B cell (primary cell): Measurements from ENCODE around the gene EHBP1. TPM values are rescaled to one million over a fixed set of nuclear protein-coding genes. Genes with fewer than 3 reads are reported as not detected.

Experiments
- ATAC-seq: fragments of 200-7000 bp; cut with Tn5 transposase; one replicate; pipeline ENCODE4 v1.10.0; 2021; ENCODE audit warnings: low read depth, mild to moderate bottlenecking, moderate number of reproducible peaks, moderate library complexity
- CTCF ChIA-PET: fragments of 350-600 bp; sonication (Branson Sonifier 250); formaldehyde crosslinking; loops from one replicate; lab custom pipeline; 2021; ENCODE audit warnings: antibody characterized with exemption, inconsistent platforms; lab: Charles Lee
- POLR2A ChIA-PET: fragments of 350-600 bp; sonication (Branson Sonifier 250); formaldehyde crosslinking; loops from one replicate; lab custom pipeline; 2021; ENCODE audit warnings: antibody characterized with exemption; lab: Charles Lee
- DNase-seq: peaks from one replicate; pipeline ENCODE4 v3.0.0; 2013
- H2AFZ ChIP-seq: 2 replicates; pipeline ENCODE4 v1.6.1; 2012; ENCODE audit warnings: mild to moderate bottlenecking, low read depth, low read length; ENCODE audit not compliant: insufficient read depth, poor library complexity, severe bottlenecking
- H3K27ac ChIP-seq, 2 donors: 1 replicate in 1 of 2; 2 replicates in 1 of 2; pipeline ENCODE4 v1.5.1; 2012 to 2013; ENCODE audit warnings: low read length in 2 of 2, mild to moderate bottlenecking in 2 of 2, moderate library complexity in 1 of 2
- H3K27me3 ChIP-seq, 4 experiments: fragments of 200-600 bp in 1 of 4; sonication (generic) in 1 of 4; replicated peaks in 1 of 4; 1 replicate in 2 of 4; 2 replicates in 2 of 4; pipeline versions ENCODE4 v1.6.1 to v1.7.0; 2013 to 2016; ENCODE audit warnings: low read length in 3 of 4, mild to moderate bottlenecking in 2 of 4, mixed read lengths in 1 of 4, moderate library complexity in 1 of 4; ENCODE audit not compliant: insufficient read depth in 4 of 4, control insufficient read depth in 3 of 4; ENCODE audit errors: control extremely low read depth in 1 of 4
- H3K36me3 ChIP-seq, 2 experiments: replicated peaks in 1 of 2; 1 replicate in 1 of 2; 2 replicates in 1 of 2; pipeline versions ENCODE4 v1.6.1 to v1.7.1; 2013; ENCODE audit warnings: low read length in 1 of 2; ENCODE audit not compliant: insufficient read depth in 2 of 2, control insufficient read depth in 1 of 2; ENCODE audit errors: control extremely low read depth in 1 of 2, extremely low read depth in 1 of 2
- H3K4me1 ChIP-seq, 2 donors: fragments of 200-600 bp in 1 of 2; sonication (generic) in 1 of 2; 1 replicate in 1 of 2; 2 replicates in 1 of 2; pipeline versions ENCODE4 v1.5.1 to v1.6.1; 2013 to 2017; ENCODE audit warnings: low read length in 2 of 2; ENCODE audit not compliant: control insufficient read depth in 2 of 2, insufficient read depth in 2 of 2
- H3K4me2 ChIP-seq: replicated peaks from 2 replicates; pipeline ENCODE3; 2012; ENCODE audit warnings: mild to moderate bottlenecking, low read depth, low read length; ENCODE audit not compliant: poor library complexity, severe bottlenecking
- H3K4me3 ChIP-seq, 5 experiments: fragments of 200-600 bp in 1 of 5; sonication (generic) in 1 of 5; 1 replicate in 3 of 5; 2 replicates in 2 of 5; pipeline versions ENCODE4 v1.5.1 to v1.7.0; 2011 to 2016; ENCODE audit warnings: low read length in 4 of 5, mild to moderate bottlenecking in 4 of 5, low read depth in 2 of 5, control low read depth in 1 of 5, moderate library complexity in 1 of 5; ENCODE audit not compliant: insufficient read depth in 1 of 5; ENCODE audit errors: control extremely low read depth in 1 of 5, extremely low read depth in 1 of 5
- H3K79me2 ChIP-seq: fragments of 200-600 bp; sonication (generic); one replicate; pipeline ENCODE4 v1.6.0; 2016; ENCODE audit warnings: low read length; ENCODE audit not compliant: control insufficient read depth, insufficient read depth
- H3K9ac ChIP-seq: fragments of 200-600 bp; sonication (generic); 2 replicates; pipeline ENCODE4 v1.6.1; 2017; ENCODE audit warnings: mild to moderate bottlenecking, low read length, moderate library complexity
- H3K9me3 ChIP-seq, 3 donors: one replicate each; pipeline versions ENCODE4 v1.6.1 to v1.7.1; 2013; ENCODE audit warnings: low read length in 2 of 3; ENCODE audit not compliant: control insufficient read depth in 2 of 3, insufficient read depth in 1 of 3; ENCODE audit errors: control extremely low read depth in 1 of 3
- H4K20me1 ChIP-seq: 2 replicates; pipeline ENCODE4 v1.6.0; 2012; ENCODE audit warnings: mild to moderate bottlenecking, low read length; ENCODE audit not compliant: insufficient read depth, control insufficient read depth, poor library complexity, severe bottlenecking
- H3K27ac Mint-ChIP-seq: one replicate; pipeline ENCODE4 v1.8.0; 2021; ENCODE audit warnings: mixed read lengths
- H3K27me3 Mint-ChIP-seq: one replicate; pipeline ENCODE4 v1.8.0; 2021; ENCODE audit warnings: mixed read lengths
- H3K4me1 Mint-ChIP-seq: one replicate; pipeline ENCODE4 v1.8.0; 2021; ENCODE audit warnings: mixed read lengths
- H3K4me3 Mint-ChIP-seq: one replicate; pipeline ENCODE4 v1.8.0; 2021; ENCODE audit warnings: mixed read lengths
- H3K9me3 Mint-ChIP-seq: one replicate; pipeline ENCODE4 v1.8.0; 2022; ENCODE audit warnings: mixed read lengths; ENCODE audit not compliant: insufficient read depth
- EZH2 ChIP-seq: IDR thresholded peaks from 2 replicates; pipeline ENCODE4 v1.6.1; 2012; ENCODE audit warnings: borderline replicate concordance, low read depth, mild to moderate bottlenecking, moderate library complexity, low read length; ENCODE audit not compliant: insufficient read depth, poor library complexity, severe bottlenecking
- WGBS: methylation state at CpG from one replicate; pipeline ENCODE4 v1.1.5; 2013; ENCODE audit warnings: missing lambda C conversion rate; ENCODE audit not compliant: insufficient coverage; 5-methylcytosine and 5-hydroxymethylcytosine counted together
- intact Hi-C: fragments of 100-400 bp; cut with micrococcal nuclease; formaldehyde crosslinking; loops from one replicate; pipeline ENCODE4 v1.10.0; 2022
- polyA plus RNA-seq: library from polyadenylated mRNA; depleted of rRNA; stranded (reverse); fragments of >200 nt; gene quantifications from 2 replicates; pipeline ENCODE4 v1.2.3, GENCODE V29; 2012
- total RNA-seq, 2 donors: library from RNA; stranded (reverse); fragments of 120-200 nt in 1 of 2; gene quantifications; 1 replicate in 1 of 2; 2 replicates in 1 of 2; pipeline versions ENCODE4 v1.2.3 to v1.2.4, GENCODE V29; 2013 to 2022
- TF ChIP-seq, protein P1 (sequence below): fragments of 200-600 bp; IDR thresholded peaks from one replicate; pipeline ENCODE4 v1.8.0; 2022; ENCODE audit warnings: antibody characterized with exemption, mild to moderate bottlenecking

Gene EHBP1
- total and polyA plus RNA-seq, 2 donors (not counting 1 experiment from before 2014, with no cell fraction given), result 8.8 to 34.7 TPM

DNA sequence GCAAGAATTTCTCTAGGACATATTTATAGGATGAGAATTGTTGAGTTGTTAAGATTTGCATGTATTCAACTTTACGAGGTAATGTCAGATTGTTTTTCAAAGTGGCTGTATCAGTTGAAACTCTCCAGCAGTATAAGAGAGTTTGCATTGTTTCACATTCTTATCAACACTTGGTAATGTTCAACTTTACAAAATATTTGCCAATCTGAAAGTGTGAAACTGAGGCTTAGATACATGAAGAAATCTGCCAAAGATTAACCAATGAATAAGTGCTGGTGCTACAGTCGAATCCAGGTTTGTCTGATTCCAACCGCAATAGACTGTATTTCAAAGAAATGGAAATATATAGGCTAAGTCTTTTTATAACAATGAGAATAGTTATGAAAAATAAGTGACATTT lies 117.0 kb downstream of the EHBP1 start:
- Histone ChIP-seq H3K36me3 (peaks cover 0 to 12% of the 10 kb centered on the region in 2 experiments), H3K79me2 (no peaks in the 10 kb centered on the region), H4K20me1 (no peaks in the 10 kb centered on the region), H3K4me3 (no peak overlapping the region), H2AFZ (no peak overlapping the region), H3K4me1 (no peaks in the 10 kb centered on the region), H3K27me3 (no peaks in the 10 kb centered on the region), H3K9me3 (no peaks in the 10 kb centered on the region), H3K9ac (no peak overlapping the region), H3K4me2 (no peak overlapping the region), H3K27ac (no peak overlapping the region)
- no peak for ATAC-seq
- Mint-ChIP-seq H3K4me3 (no peak overlapping the region), H3K4me1 (no peaks in the 10 kb centered on the region), H3K27ac (no peak overlapping the region), H3K9me3 (no peaks in the 10 kb centered on the region), H3K27me3 (no peaks in the 10 kb centered on the region)
- intact Hi-C loops, result no loop called here
- no CpG with 5 or more reads among the region's 3 CpGs for WGBS
- TF ChIP-seq EZH2, result no peak
- TF ChIP-seq, protein P1, sequence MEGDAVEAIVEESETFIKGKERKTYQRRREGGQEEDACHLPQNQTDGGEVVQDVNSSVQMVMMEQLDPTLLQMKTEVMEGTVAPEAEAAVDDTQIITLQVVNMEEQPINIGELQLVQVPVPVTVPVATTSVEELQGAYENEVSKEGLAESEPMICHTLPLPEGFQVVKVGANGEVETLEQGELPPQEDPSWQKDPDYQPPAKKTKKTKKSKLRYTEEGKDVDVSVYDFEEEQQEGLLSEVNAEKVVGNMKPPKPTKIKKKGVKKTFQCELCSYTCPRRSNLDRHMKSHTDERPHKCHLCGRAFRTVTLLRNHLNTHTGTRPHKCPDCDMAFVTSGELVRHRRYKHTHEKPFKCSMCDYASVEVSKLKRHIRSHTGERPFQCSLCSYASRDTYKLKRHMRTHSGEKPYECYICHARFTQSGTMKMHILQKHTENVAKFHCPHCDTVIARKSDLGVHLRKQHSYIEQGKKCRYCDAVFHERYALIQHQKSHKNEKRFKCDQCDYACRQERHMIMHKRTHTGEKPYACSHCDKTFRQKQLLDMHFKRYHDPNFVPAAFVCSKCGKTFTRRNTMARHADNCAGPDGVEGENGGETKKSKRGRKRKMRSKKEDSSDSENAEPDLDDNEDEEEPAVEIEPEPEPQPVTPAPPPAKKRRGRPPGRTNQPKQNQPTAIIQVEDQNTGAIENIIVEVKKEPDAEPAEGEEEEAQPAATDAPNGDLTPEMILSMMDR, result no peak
- DNase-seq, result no peak
- CTCF ChIA-PET, result no interaction called here
- POLR2A ChIA-PET, result no interaction called here

DNA sequence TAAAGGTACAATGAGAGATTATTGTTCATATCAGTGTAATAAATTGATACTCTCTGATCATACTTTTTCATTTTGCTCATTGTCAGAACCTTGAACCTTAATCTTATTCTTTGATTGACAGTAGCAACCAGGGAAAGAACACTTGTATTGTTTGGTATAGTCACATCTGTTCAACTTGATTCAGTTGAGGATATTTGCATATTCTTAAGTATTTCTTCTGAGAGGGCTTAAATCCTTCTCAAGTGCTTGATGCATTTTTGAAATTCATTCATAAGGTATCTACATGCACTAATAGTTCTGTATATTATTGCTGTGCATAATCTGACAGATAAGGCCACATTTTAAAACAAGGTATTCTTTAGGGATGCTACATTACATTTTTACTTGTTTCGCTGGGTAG lies 118.9 kb downstream of the EHBP1 start:
- H3K4me2 ChIP-seq, result no peak overlapping the region
- H3K27me3 ChIP-seq, result no peaks in the 10 kb centered on the region
- whole genome bisulfite sequencing, result no CpG with 5 or more reads among the region's 1 CpG
- TF ChIP-seq EZH2, result no peak
- TF ChIP-seq, protein P1, result no peak
- intact Hi-C loops, result no loop called here
- Mint-ChIP-seq H3K4me3 (no peak overlapping the region), H3K9me3 (peaks cover 2% of the 10 kb centered on the region), H3K4me1 (no peaks in the 10 kb centered on the region), H3K27me3 (no peaks in the 10 kb centered on the region), H3K27ac (no peak overlapping the region)
- H3K4me3 ChIP-seq, result no peak overlapping the region
- peaks cover 0 to 12% of the 10 kb centered on the region in 2 experiments for H3K36me3 ChIP-seq
- no peaks in the 10 kb centered on the region for H3K4me1 ChIP-seq
- ChIA-PET POLR2A (no interaction called here), CTCF (no interaction called here)
- no peaks in the 10 kb centered on the region for H3K79me2 ChIP-seq
- no peak overlapping the region for H3K27ac ChIP-seq
- DNase-seq, result no peak
- H2AFZ ChIP-seq, result no peak overlapping the region
- no peaks in the 10 kb centered on the region for H4K20me1 ChIP-seq
- no peaks in the 10 kb centered on the region for H3K9me3 ChIP-seq
- no peak for ATAC-seq
- H3K9ac ChIP-seq, result no peak overlapping the region
